ENCODE data around the gene CCDC34.

Gene CCDC34

GRCh38 chr11:27391331-27392015 lies 28.5 kb upstream of the CCDC34 start:
- DNase-seq = no peak

- DNase-seq = no peak
These were observed 27.6 kb upstream of the CCDC34 start for GRCh38 chr11:27390318-27391295.

DNA sequence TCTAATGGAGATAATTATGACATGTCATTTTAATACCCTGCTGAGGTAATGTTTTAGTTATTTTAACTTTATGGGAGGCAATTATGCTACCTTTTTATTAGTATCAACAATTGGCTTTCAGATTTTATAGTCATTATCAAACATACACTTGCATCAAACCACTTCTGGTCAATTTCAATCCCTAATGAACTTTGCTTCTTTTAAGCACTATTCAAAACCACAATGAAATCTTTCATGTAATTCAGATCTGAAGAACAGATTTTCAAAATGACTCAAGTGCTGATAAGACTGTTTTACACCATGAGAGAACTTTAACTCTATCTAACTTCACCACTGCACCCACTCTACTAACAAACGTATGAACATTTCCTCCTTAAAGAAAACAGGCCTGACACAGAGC lies 25.9 kb upstream of the CCDC34 start:
- no peak for DNase-seq

- no peak for DNase-seq
These were observed 25.0 kb upstream of the CCDC34 start for GRCh38 chr11:27388001-27388400.

DNA sequence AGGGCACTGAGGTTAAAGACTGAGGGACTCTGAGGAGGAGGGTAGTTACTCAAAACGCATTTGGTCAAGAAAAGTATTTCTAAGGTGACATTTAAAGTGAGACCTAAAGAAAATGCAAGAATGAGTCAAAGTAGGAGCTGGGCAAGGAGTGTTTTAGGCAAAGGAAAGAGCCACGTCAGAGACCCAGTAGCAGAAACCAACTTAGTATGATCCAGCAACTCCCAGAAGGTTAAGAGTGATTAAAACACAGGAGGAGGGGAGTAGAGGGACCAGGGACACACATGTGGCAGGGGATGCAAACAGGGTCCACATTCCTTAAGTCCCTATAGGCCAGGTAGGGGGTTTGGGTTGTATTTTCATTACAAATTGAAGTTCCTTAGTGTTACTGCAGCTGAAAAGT lies 24.3 kb upstream of the CCDC34 start:
- DNase-seq = no peak

- DNase-seq = no peak
These were observed 23.3 kb upstream of the CCDC34 start for GRCh38 chr11:27386181-27386845.

DNA sequence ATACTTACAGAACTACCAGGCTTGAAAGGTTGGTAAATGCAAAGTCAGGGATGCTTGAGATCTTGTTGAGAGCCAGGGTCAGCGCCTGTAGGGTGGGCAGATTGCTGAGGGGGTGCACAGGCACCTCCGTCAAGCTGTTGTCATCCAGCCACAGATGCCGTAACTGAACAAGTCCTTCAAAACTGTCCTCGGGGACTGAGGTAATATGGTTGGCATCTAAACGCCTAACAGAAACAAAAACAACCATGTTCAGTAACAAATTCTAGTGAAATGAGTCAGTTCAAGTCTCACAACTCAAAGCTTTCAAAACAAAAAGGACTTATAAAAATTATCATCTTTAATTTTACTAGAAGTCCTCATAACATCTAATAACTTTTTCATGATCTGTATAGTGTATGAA lies 22.2 kb upstream of the CCDC34 start:
- DNase-seq = no peak

GRCh38 chr11:27384227-27384626 lies 21.2 kb upstream of the CCDC34 start:
- no peak for DNase-seq

DNA sequence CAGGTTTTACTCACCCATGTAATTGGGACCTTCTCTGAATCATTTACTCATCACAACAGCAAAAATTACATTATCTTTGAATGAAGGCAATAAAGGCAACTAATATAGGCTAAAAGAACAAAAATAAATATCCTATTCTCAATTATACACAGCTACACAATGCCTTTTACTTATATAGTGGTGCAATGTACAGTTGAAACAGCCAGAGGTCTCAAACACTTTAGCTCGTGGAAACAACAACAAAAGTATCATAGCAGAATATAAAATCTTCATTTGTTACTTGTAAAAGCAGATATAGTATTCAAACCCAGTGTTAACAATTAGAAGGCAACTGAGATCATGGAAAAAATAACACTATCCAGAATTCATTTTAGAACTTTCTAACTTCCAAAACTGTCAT lies 20.6 kb upstream of the CCDC34 start:
- no peak for DNase-seq

DNA sequence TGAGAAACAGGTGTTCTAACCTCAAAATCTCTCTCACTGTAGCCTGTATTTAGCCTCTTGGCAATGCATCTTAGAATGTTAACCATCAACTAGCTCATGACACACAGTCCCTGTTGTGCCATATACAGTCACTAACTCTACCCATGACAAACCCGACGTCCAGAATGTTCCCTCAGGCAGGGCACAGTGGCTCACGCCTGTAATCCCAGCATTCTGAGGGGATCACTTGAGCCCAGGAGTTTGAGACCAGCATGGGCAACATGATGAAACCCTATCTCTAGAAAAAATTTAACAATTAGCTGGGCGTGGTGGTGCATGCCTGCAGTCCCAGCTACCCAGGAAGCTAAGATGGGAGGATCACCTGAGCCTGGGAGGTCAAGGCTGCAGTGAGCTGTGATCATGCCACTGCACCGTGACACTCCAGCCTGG lies 18.2 kb upstream of the CCDC34 start:
- no peak for DNase-seq

DNA sequence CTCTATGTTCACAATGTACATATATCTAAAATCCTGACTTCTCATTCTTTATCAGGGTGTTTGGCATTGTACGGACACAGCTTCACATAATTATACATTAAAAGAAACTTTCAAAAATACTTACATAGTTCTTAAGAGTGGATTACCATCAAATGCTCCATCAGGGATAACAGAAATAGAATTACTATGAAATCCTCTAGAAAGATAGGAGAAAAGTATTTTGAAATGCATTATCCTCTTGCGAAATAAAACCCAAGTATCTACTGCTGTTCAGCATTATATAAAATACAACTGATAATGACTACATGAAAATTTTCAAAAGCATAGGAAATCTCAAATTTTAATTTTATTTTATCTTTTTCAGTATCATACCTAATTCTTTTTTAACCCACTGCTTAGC lies 17.8 kb upstream of the CCDC34 start:
- DNase-seq = no peak

GRCh38 chr11:27379449-27379848 lies 16.4 kb upstream of the CCDC34 start:
- DNase-seq = no peak

- no peak for DNase-seq
These were observed 12.4 kb upstream of the CCDC34 start for GRCh38 chr11:27375370-27375769.

- no peak for DNase-seq
These were observed 11.0 kb upstream of the CCDC34 start for GRCh38 chr11:27373856-27374602.

DNA sequence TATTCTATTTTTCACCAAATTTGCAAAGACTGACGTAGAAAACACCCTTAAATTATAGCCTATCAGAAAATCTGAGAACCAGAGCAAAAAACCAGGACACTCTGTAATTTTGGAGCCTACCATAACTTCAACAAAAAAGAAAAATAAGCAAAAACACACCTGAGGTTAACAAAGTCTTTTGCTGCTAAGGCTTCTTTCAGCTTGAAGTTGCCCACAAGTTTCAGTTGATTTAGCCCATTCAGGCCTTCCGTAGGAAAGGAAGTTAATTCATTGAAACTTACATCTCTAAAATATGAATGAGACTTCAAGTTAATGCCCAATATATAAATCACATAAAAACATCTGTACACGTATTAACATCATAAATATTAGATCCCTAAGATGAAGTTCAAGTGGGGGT lies 10.4 kb upstream of the CCDC34 start:
- no peak for DNase-seq

GRCh38 chr11:27372164-27372563 lies 9.1 kb upstream of the CCDC34 start:
- no peak for DNase-seq

DNA sequence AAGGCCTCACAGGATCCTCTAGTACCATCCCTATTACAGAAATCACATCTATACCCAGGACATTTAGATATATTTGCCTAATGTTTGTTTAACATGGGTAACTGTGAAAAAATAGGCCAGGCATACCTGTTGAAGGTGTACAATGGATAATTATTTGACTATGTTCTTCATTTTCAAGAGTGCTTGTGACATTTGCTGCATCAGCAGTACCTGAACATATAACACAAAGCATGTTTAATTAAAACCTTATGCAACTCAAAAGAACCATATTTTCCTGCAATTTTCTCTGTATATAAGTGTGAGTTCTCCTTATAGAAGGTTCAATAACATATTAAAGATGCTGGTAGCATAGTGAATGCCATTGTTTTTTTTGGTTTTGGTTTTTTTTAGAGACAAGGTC lies 8.5 kb upstream of the CCDC34 start:
- no peak for DNase-seq

DNA sequence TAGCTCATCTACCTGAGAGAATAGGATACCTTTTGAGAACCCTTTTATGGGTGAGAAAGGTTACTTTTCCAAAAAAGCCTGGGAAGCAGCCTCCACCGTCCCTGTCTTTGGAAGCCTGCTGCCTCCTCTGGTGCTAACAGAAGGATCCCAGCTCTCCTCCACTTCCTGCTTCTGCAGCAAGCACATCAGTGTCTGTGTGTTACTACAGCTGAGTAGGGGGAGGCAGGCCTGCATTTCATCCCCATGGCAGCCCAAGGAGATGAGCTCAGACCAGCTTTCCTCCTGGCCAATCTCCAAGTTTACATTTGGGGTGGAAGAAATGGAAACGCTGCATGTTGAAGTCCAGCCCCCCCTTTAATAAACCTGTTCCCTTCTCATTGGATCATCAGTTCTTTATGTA lies 7.4 kb upstream of the CCDC34 start:
- no peak for DNase-seq

GRCh38 chr11:27367881-27368280 lies 4.9 kb upstream of the CCDC34 start:
- DNase-seq = no peak

- DNase-seq = no peak
These were observed 632 bp upstream of the CCDC34 start for GRCh38 chr11:27363576-27364117.

GRCh38 chr11:27361649-27362431 lies 1.2 kb downstream of the CCDC34 start:
- DNase-seq = no peak

- peak; percentile 49 for DNase-seq
These were observed 4.7 kb downstream of the CCDC34 start for GRCh38 chr11:27358296-27358695.
